Transverse colon (tissue), 4 donors: Measurements from ENCODE around the gene DMD. TPM values are rescaled to one million over a fixed set of nuclear protein-coding genes. Genes with fewer than 3 reads are reported as not detected.
"Not testable (repeated sequence)": the region's sequence is repeated elsewhere in the genome, so short reads cannot be mapped to it uniquely, and the experiment has no call there.

Source experiments
- DNase-seq: peaks from one replicate; pipeline ENCODE4 v3.0.0-alpha.2; 2019
- H3K27ac ChIP-seq, 4 donors: fragments of 200-600 bp; sonication (generic); 2 replicates each; pipeline ENCODE4 v1.5.1; 2016 to 2018; ENCODE audit warnings: inconsistent platforms in 4 of 4
- H3K27me3 ChIP-seq: fragments of 200-600 bp; sonication (generic); 2 replicates; pipeline ENCODE4 v1.5.1; 2017; ENCODE audit warnings: inconsistent platforms
- H3K36me3 ChIP-seq, 4 donors: fragments of 200-600 bp; sonication (generic); 2 replicates each; pipeline ENCODE4 v1.5.1; 2017 to 2019; ENCODE audit warnings: inconsistent platforms in 4 of 4
- H3K4me1 ChIP-seq, 4 donors: fragments of 200-600 bp; sonication (generic); 2 replicates each; pipeline ENCODE4 v1.5.1; 2017 to 2020; ENCODE audit warnings: inconsistent platforms in 4 of 4
- H3K4me3 ChIP-seq, 4 donors: fragments of 200-600 bp; sonication (generic); 1 replicate in 1 of 4; 2 replicates in 3 of 4; pipeline versions ENCODE4 v1.5.1 to v1.6.1; 2017 to 2019; ENCODE audit warnings: inconsistent platforms in 4 of 4
- H3K9me3 ChIP-seq, 2 donors: fragments of 200-600 bp; sonication (generic); 2 replicates each; pipeline ENCODE4 v1.5.1; 2017 to 2019; ENCODE audit warnings: inconsistent platforms in 2 of 2
- CTCF ChIP-seq, 5 experiments: fragments of 200-600 bp in 3 of 5; fragments of 450-650 bp in 2 of 5; sonication (generic) in 3 of 5; IDR thresholded peaks; 1 replicate in 2 of 5; 2 replicates in 3 of 5; pipeline ENCODE4 v1.5.1; 2016 to 2017; ENCODE audit warnings: antibody characterized with exemption in 5 of 5, inconsistent platforms in 3 of 5, mild to moderate bottlenecking in 2 of 5, moderate library complexity in 1 of 5
- EP300 ChIP-seq: sonication (generic); formaldehyde crosslinking; IDR thresholded peaks from one replicate; pipeline ENCODE4 v1.6.1; 2017; ENCODE audit warnings: antibody characterized with exemption, low read depth
- POLR2A ChIP-seq: fragments of 450-650 bp; IDR thresholded peaks from one replicate; pipeline ENCODE4 v1.6.1; 2016; ENCODE audit warnings: antibody characterized with exemption, mild to moderate bottlenecking, moderate library complexity
- POLR2AphosphoS5 ChIP-seq, 3 donors: sonication (generic); formaldehyde crosslinking; IDR thresholded peaks; one replicate each; pipeline ENCODE4 v1.6.1; 2016; ENCODE audit warnings: antibody characterized with exemption in 3 of 3
- WGBS, 2 donors: methylation state at CpG; one replicate each; pipeline ENCODE4 v1.1.5; 2018; ENCODE audit warnings: low coverage in 1 of 2; 5-methylcytosine and 5-hydroxymethylcytosine counted together
- in situ Hi-C, 4 donors: fragments of 200-750 bp; cut with MboI; loops; one replicate each; pipeline versions ENCODE4 v1.15.0 to v1.15.1; 2017; ENCODE audit warnings: low sequenced_read_pairs in 3 of 4, low pct_ligation_motif_present in 1 of 4, low pct_unique_long_range_greater_than_20kb in 1 of 4
- intact Hi-C: fragments of 100-400 bp; cut with DNase I; formaldehyde crosslinking; loops from one replicate; pipeline ENCODE4 v1.15.1; 2023; ENCODE audit warnings: low total_unique reads
- total RNA-seq, 4 donors: library from RNA; depleted of rRNA; stranded (reverse); fragments of >200 nt; gene quantifications; one replicate each; pipeline ENCODE4 v1.1.0, GENCODE V29; 2016

Gene DMD
- total RNA-seq, 4 donors from 2014 or later, result 20.9 to 44.6 (median 32.5) TPM

GRCh38 chrX:32267796-32268195 is 943.6 kb downstream of the DMD start:
- DNase-seq, result no peak
- peaks cover 0 to 13% (median 3%) of the 10 kb centered on the region in 4 donors for H3K4me1 ChIP-seq
- no peaks in the 10 kb centered on the region for H3K27me3 ChIP-seq
- no peak overlapping the region for H3K4me3 ChIP-seq
- intact Hi-C loops (loop anchor here (2.0 kb wide), 1 partner anchor 21 kb away; no protein-coding TSS in a partner anchor), in situ Hi-C loops (loop anchor here in 1 of 4 donors (25.0 kb wide), 1 partner anchor 105 kb away; no protein-coding TSS in a partner anchor)
- H3K9me3 ChIP-seq, result no peaks in the 10 kb centered on the region
- WGBS, 2 donors, result 36% methylated on average over 2 of the region's 2 CpGs; no CpG with 5 or more reads in 1 of the 2 donors
- TF ChIP-seq POLR2A, result no peak
- TF ChIP-seq POLR2AphosphoS5 (IDR thresholded peaks at IDR 0.05), result no peak
- no peak for TF ChIP-seq CTCF (IDR thresholded peaks at IDR 0.05)
- no peak for TF ChIP-seq EP300
- peak overlapping the region in 2 of 4 donors; percentile 25 to 54 for H3K27ac ChIP-seq
- no peaks in the 10 kb centered on the region for H3K36me3 ChIP-seq

GRCh38 chrX:32246675-32247074 is 964.7 kb downstream of the DMD start:
- H3K27ac ChIP-seq, in situ Hi-C loops, H3K36me3 ChIP-seq, H3K27me3 ChIP-seq, H3K4me1 ChIP-seq, H3K4me3 ChIP-seq, H3K9me3 ChIP-seq: not testable (repeated sequence)
- WGBS, 2 donors, result 12 to 44% methylated on average over 3 to 4 of the region's 4 CpGs
- intact Hi-C loops, result loop anchor here (2.0 kb wide), 1 partner anchor 20 kb away; no protein-coding TSS in a partner anchor
- TF ChIP-seq CTCF (IDR thresholded peaks at IDR 0.05), result peak in 1 of 5 experiments; percentile 31
- peak; percentile 22 for DNase-seq

DNA sequence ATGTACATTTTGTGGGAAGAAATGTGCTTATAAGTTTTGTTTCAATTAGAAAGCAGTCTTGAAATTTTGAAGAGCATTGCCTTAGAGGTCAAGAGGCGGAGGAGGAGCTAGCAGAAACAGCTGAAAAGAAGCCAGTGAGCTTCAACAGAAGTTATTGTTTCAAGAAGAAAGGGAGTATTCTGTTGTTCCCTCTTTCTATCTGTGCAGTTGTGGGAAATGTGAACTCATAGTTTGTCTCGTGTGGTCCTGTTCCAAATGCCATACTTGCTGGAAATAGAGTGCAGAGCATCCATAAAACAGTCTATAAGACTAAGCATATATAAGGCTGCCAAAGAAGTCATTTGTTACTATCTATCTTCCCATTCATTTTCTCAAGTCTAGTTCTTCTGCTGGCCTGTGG is 1015.7 kb downstream of the DMD start:
- H3K27ac ChIP-seq, result no peak overlapping the region
- no peaks in the 10 kb centered on the region for H3K36me3 ChIP-seq
- intact Hi-C loops, result no loop called here
- DNase-seq, result no peak
- TF ChIP-seq POLR2A, result no peak
- no peak for TF ChIP-seq CTCF (IDR thresholded peaks at IDR 0.05)
- TF ChIP-seq POLR2AphosphoS5 (IDR thresholded peaks at IDR 0.05), result no peak
- no peak for TF ChIP-seq EP300
- WGBS, 2 donors, result 37 to 45% methylated on average over 2 of the region's 2 CpGs
- H3K4me3 ChIP-seq, result no peak overlapping the region
- H3K27me3 ChIP-seq, result no peaks in the 10 kb centered on the region
- H3K9me3 ChIP-seq, result no peaks in the 10 kb centered on the region
- in situ Hi-C loops, result no loop called here
- no peaks in the 10 kb centered on the region for H3K4me1 ChIP-seq

DNA sequence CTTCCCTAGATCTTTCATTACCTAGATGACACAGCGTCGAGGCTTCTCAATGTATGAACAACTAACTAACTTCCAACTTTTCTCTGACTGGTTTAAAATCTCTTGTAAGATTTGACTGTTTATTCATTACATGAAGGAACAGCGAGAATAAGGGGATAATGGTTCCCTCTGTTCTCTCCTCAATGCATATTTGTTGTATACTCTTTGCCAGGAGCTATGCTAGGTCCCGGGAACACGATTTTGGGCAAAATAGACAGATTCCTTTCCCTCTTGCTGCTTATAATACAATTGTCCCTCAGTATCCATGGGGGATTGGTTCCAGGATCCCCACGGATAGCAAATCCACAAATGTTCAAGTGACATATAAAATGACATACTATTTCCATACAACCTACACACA is 1020.0 kb downstream of the DMD start:
- no peaks in the 10 kb centered on the region for H3K9me3 ChIP-seq
- H3K27me3 ChIP-seq, result no peaks in the 10 kb centered on the region
- in situ Hi-C loops, result no loop called here
- H3K4me1 ChIP-seq, result no peaks in the 10 kb centered on the region
- H3K27ac ChIP-seq, result no peak overlapping the region
- DNase-seq, result no peak
- no peaks in the 10 kb centered on the region for H3K36me3 ChIP-seq
- intact Hi-C loops, result no loop called here
- H3K4me3 ChIP-seq, result no peak overlapping the region
- WGBS, 2 donors, result 77 to 82% methylated on average over 3 to 6 of the region's 6 CpGs
- TF ChIP-seq POLR2A, result no peak
- no peak for TF ChIP-seq EP300
- no peak for TF ChIP-seq POLR2AphosphoS5 (IDR thresholded peaks at IDR 0.05)
- TF ChIP-seq CTCF (IDR thresholded peaks at IDR 0.05), result no peak
